A549 (cell line): ENCODE measurements around the gene HIKESHI. TPM values are rescaled to one million over a fixed set of nuclear protein-coding genes. Genes with fewer than 3 reads are reported as not detected.

Experiments
- ATAC-seq, 2 experiments: fragments of 200-7000 bp in 1 of 2; fragments of >200 bp in 1 of 2; cut with Nextera tagmentation in 1 of 2; cut with Tn5 transposase in 1 of 2; 3 replicates each; pipeline versions ENCODE4 v1.8.0 to v1.9.1; 2018 to 2020; ENCODE audit warnings: mild to moderate bottlenecking in 1 of 2, moderate library complexity in 1 of 2
- CTCF ChIA-PET: fragments of 300-600 bp; sonication (Branson Sonifier 250); formaldehyde crosslinking; extraction: SDS; loops from one replicate; lab custom pipeline; 2021; ENCODE audit warnings: antibody characterized with exemption, inconsistent platforms; lab: Yijun Ruan, JAX
- POLR2A ChIA-PET: fragments of 350-600 bp; formaldehyde crosslinking; extraction: SDS; loops from one replicate; lab custom pipeline; 2021; ENCODE audit warnings: antibody characterized with exemption, inconsistent platforms; lab: Yijun Ruan, JAX
- DNase-seq, 2 experiments: peaks; one replicate each; pipeline versions ENCODE4 v3.0.0 to v3.0.0-alpha.2; 2011 to 2016; ENCODE audit warnings: low read depth in 1 of 2, low spot score in 1 of 2
- FAIRE-seq: peaks from 2 replicates; lab custom pipeline; 2011; peaks lifted over from hg19 to GRCh38; lab: Jason Lieb, UNC
- H3K27ac ChIP-seq, 2 experiments: fragments of >200 bp; sonication (Bioruptor Twin); formaldehyde crosslinking; 3 replicates each; pipeline ENCODE4 v1.5.1; 2016 to 2017
- H3K4me1 ChIP-seq: fragments of >200 bp; sonication (Bioruptor Twin); formaldehyde crosslinking; 3 replicates; pipeline ENCODE4 v1.6.1; 2016
- H3K4me2 ChIP-seq: fragments of >200 bp; sonication (Bioruptor Twin); formaldehyde crosslinking; 3 replicates; pipeline ENCODE4 v1.6.1; 2016
- H3K4me3 ChIP-seq: fragments of >200 bp; sonication (Bioruptor Twin); formaldehyde crosslinking; 3 replicates; pipeline ENCODE4 v1.5.1; 2016
- H3K9me3 ChIP-seq: fragments of >200 bp; sonication (Bioruptor Twin); formaldehyde crosslinking; 3 replicates; pipeline ENCODE4 v1.6.1; 2016
- CEBPB ChIP-seq, 2 experiments: fragments of >200 bp in 1 of 2; sonication (Bioruptor Twin) in 1 of 2; formaldehyde crosslinking in 1 of 2; IDR thresholded peaks; 2 replicates each; pipeline ENCODE4 v1.6.1; 2012 to 2016
- CHD2 ChIP-seq: fragments of 150-350 bp; IDR thresholded peaks from 2 replicates; pipeline ENCODE4 v1.6.1; 2014; ENCODE audit warnings: low read length; ENCODE audit not compliant: partially characterized antibody
- CHD4 ChIP-seq: fragments of 200-600 bp; sonication (generic); IDR thresholded peaks from 2 replicates; pipeline ENCODE4 v1.6.1; 2016; ENCODE audit warnings: antibody characterized with exemption, mild to moderate bottlenecking, borderline replicate concordance
- ESRRA ChIP-seq: fragments of 150-350 bp; IDR thresholded peaks from 2 replicates; pipeline ENCODE4 v1.6.1; 2014; ENCODE audit warnings: mild to moderate bottlenecking, low read length, borderline replicate concordance
- FOSB ChIP-seq: fragments of 250-450 bp; sonication (Bioruptor Pico); IDR thresholded peaks from 2 replicates; pipeline ENCODE4 v1.5.0; 2020; ENCODE audit warnings: mild to moderate bottlenecking, moderate library complexity
- FOXS1 ChIP-seq: fragments of 250-450 bp; sonication (Bioruptor Pico); IDR thresholded peaks from 2 replicates; pipeline ENCODE4 v1.5.0; 2020; ENCODE audit warnings: mild to moderate bottlenecking, moderate library complexity
- HEYL ChIP-seq: fragments of 250-450 bp; sonication (Bioruptor Pico); IDR thresholded peaks from 2 replicates; pipeline ENCODE4 v1.8.0; 2021; ENCODE audit warnings: mild to moderate bottlenecking, moderate library complexity
- HOXA7 ChIP-seq: fragments of 250-450 bp; sonication (Bioruptor Pico); IDR thresholded peaks from 2 replicates; pipeline ENCODE4 v1.5.0; 2020; ENCODE audit warnings: mild to moderate bottlenecking, moderate library complexity
- MAX ChIP-seq: IDR thresholded peaks from 2 replicates; pipeline ENCODE4 v1.6.1; 2012
- POLR2A ChIP-seq: IDR thresholded peaks from 2 replicates; pipeline ENCODE4 v1.6.1; 2012; ENCODE audit warnings: mild to moderate bottlenecking, low read length
- POLR2AphosphoS2 ChIP-seq: conservative IDR thresholded peaks from 2 replicates; pipeline ENCODE4 v1.6.1; 2012; ENCODE audit warnings: low read length, improper control_type of control experiment, inconsistent platforms
- RARB ChIP-seq: fragments of 250-450 bp; sonication (Bioruptor Pico); IDR thresholded peaks from 2 replicates; pipeline ENCODE4 v1.8.0; 2021; ENCODE audit warnings: mild to moderate bottlenecking, moderate library complexity
- SMC3 ChIP-seq: fragments of >200 bp; sonication (Bioruptor Twin); formaldehyde crosslinking; IDR thresholded peaks from 3 replicates; pipeline ENCODE4 v1.6.1; 2018; ENCODE audit warnings: inconsistent platforms
- USF2 ChIP-seq: fragments of 450-650 bp; IDR thresholded peaks from 2 replicates; pipeline ENCODE4 v1.6.1; 2014; ENCODE audit warnings: antibody characterized with exemption
- WGBS: methylation state at CpG from one replicate; pipeline ENCODE4 v1.1.6; 2017; ENCODE audit errors: missing lambda C conversion rate; 5-methylcytosine and 5-hydroxymethylcytosine counted together
- polyA plus RNA-seq, 4 experiments: library from polyadenylated mRNA; depleted of rRNA in 3 of 4; stranded (reverse); fragments of >200 nt; fragmentation: RNase III in 1 of 4; extraction: RNeasy Plus Mini Kit Qiagen cat#74134 plus additional on column Dnase treatment in 1 of 4; gene quantifications; 2 replicates in 3 of 4; 3 replicates in 1 of 4; pipeline ENCODE4 v1.2.3, GENCODE V29; 2011 to 2017
- TF ChIP-seq, protein P1 (sequence below): IDR thresholded peaks from 2 replicates; pipeline ENCODE4 v1.6.1; 2012
- TF ChIP-seq, protein P2 (sequence below): fragments of 250-450 bp; sonication (Bioruptor Pico); IDR thresholded peaks from 2 replicates; pipeline ENCODE4 v1.5.0; 2021; ENCODE audit warnings: mild to moderate bottlenecking, moderate library complexity, borderline replicate concordance
- TF ChIP-seq, protein P3 (sequence below): IDR thresholded peaks from 2 replicates; pipeline ENCODE4 v1.6.1; 2012; ENCODE audit warnings: low read depth, borderline replicate concordance

HIKESHI gene
- polyA plus RNA-seq, 2 of the 4 experiments (the other 2 are of a cell fraction) = 39.6 to 101 TPM

- DNase-seq = no peak
- no peak for FAIRE-seq
- POLR2A ChIA-PET = no interaction called here
- CTCF ChIA-PET = interaction anchor here (0.6 to 2.1 kb wide), 4 partner anchors 20 to 454 kb away, joined by 3 to 8 read pairs (median 4); no protein-coding TSS in a partner anchor
- TF ChIP-seq, protein P1, sequence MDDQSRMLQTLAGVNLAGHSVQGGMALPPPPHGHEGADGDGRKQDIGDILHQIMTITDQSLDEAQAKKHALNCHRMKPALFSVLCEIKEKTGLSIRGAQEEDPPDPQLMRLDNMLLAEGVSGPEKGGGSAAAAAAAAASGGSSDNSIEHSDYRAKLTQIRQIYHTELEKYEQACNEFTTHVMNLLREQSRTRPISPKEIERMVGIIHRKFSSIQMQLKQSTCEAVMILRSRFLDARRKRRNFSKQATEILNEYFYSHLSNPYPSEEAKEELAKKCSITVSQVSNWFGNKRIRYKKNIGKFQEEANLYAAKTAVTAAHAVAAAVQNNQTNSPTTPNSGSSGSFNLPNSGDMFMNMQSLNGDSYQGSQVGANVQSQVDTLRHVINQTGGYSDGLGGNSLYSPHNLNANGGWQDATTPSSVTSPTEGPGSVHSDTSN = no peak
- no peak for TF ChIP-seq SMC3
- TF ChIP-seq, protein P2, sequence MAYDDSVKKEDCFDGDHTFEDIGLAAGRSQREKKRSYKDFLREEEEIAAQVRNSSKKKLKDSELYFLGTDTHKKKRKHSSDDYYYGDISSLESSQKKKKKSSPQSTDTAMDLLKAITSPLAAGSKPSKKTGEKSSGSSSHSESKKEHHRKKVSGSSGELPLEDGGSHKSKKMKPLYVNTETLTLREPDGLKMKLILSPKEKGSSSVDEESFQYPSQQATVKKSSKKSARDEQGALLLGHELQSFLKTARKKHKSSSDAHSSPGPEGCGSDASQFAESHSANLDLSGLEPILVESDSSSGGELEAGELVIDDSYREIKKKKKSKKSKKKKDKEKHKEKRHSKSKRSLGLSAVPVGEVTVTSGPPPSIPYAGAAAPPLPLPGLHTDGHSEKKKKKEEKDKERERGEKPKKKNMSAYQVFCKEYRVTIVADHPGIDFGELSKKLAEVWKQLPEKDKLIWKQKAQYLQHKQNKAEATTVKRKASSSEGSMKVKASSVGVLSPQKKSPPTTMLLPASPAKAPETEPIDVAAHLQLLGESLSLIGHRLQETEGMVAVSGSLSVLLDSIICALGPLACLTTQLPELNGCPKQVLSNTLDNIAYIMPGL = no peak
- H3K4me3 ChIP-seq = no peak overlapping the region
- no peak for ATAC-seq
- H3K4me2 ChIP-seq = no peak overlapping the region
- no peak overlapping the region for H3K27ac ChIP-seq
- WGBS = 91% methylated on average over 1 of the region's 1 CpG
- no peaks in the 10 kb centered on the region for H3K4me1 ChIP-seq
- H3K9me3 ChIP-seq = no peaks in the 10 kb centered on the region
Observed at GRCh38 chr11:86363424-86363823, 61.4 kb downstream of the HIKESHI start.

DNA sequence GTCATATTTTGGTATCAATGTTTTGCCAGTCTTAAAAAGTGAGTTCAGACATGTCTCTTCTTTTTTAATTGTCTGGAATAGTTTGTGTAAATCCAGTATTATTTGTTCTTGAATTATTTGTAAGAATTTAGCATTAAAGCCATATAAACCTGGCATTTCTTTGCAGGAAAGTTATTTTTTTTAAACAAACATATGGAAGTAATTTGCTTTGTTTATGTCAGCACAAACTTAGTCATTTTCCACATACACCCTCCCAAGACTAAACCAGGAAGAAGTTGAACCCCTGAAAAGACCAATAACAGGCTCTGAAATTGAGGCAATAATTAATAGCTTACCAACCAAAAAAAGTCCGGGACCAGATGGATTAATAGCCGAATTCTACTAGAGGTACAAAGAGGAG lies 63.5 kb downstream of the HIKESHI start:
- H3K4me2 ChIP-seq = no peak overlapping the region
- no peak overlapping the region for H3K27ac ChIP-seq
- no peaks in the 10 kb centered on the region for H3K9me3 ChIP-seq
- no peaks in the 10 kb centered on the region for H3K4me1 ChIP-seq
- 92% methylated on average over 2 of the region's 2 CpGs for WGBS
- TF ChIP-seq USF2 = no peak
- TF ChIP-seq ESRRA = no peak
- no peak for TF ChIP-seq CHD4
- no peak for TF ChIP-seq FOXS1
- TF ChIP-seq RARB (CRISPR knock-in tag) = no peak
- TF ChIP-seq MAX = no peak
- TF ChIP-seq, protein P3, sequence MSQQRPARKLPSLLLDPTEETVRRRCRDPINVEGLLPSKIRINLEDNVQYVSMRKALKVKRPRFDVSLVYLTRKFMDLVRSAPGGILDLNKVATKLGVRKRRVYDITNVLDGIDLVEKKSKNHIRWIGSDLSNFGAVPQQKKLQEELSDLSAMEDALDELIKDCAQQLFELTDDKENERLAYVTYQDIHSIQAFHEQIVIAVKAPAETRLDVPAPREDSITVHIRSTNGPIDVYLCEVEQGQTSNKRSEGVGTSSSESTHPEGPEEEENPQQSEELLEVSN = no peak
- TF ChIP-seq HEYL (CRISPR knock-in tag) = no peak
- TF ChIP-seq POLR2AphosphoS2 = no peak
- TF ChIP-seq FOSB (CRISPR knock-in tag) = no peak
- no peak for TF ChIP-seq HOXA7 (CRISPR knock-in tag)
- FAIRE-seq = no peak
- DNase-seq = no peak
- CTCF ChIA-PET = no interaction called here
- no peak overlapping the region for H3K4me3 ChIP-seq
- no peak for ATAC-seq
- POLR2A ChIA-PET = no interaction called here

DNA sequence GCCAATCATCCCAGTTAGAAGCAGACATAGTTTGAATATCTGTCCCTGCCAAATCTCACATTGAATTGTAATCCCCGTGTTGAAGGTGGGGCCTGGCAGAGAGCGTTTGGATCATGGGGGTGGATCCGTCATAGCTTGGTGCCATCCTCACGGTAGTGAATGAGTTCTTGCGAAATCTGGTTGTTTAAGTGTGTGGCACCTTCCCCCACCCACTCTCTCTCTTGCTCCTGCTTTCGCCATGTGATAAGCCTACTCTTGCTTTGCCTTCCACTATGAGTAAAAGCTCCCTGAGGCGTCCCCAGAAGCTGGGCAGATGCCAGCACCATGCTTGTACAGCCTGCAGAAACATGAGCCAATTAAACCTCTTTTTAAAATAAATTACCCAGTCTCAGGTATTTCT lies 67.6 kb downstream of the HIKESHI start:
- H3K4me1 ChIP-seq = no peaks in the 10 kb centered on the region
- no peak overlapping the region for H3K4me3 ChIP-seq
- H3K27ac ChIP-seq = no peak overlapping the region
- ChIA-PET POLR2A (no interaction called here), CTCF (interaction anchor here (1.0 to 2.9 kb wide), 2 partner anchors 9 to 501 kb away, joined by 4 to 17 read pairs; no protein-coding TSS in a partner anchor)
- no peak for DNase-seq
- WGBS = 87% methylated on average over 7 of the region's 7 CpGs
- no peak overlapping the region for H3K4me2 ChIP-seq
- FAIRE-seq = no peak
- H3K9me3 ChIP-seq = no peaks in the 10 kb centered on the region
- TF ChIP-seq, protein P2 = no peak
- TF ChIP-seq SMC3 (no peak), POLR2A (no peak), CEBPB (IDR thresholded peaks at IDR 0.05) (peak in 1 of 2 experiments; percentile 36; a peak in 1 of 4 replicates), CHD2 (no peak)
- ATAC-seq = no peak
